ENCODE results near the gene CADM1.

CADM1 gene

GRCh38 chr11:115357066-115357465, 147.1 kb downstream of the CADM1 start:
- peak; percentile 98 for TF ChIP-seq SIN3A (IDR thresholded peaks at IDR 0.05; ENCODE audit: borderline replicate concordance, insufficient read depth, low read length)
- 0 out of 4 replicates have a peak, but pooled peaks of 1 of the 2 experiments have one; percentile 19 for TF ChIP-seq REST (IDR thresholded peaks at IDR 0.05; ENCODE audit: insufficient read depth in 1 of 2, low read depth in 2 of 2, low read length in 2 of 2)
- no peak for TF ChIP-seq TAF1 (IDR thresholded peaks at IDR 0.05; ENCODE audit: borderline replicate concordance, insufficient read depth, low read length)
- no peak for TF ChIP-seq POLR2AphosphoS5 (IDR thresholded peaks at IDR 0.05; ENCODE audit: low read depth, low read length)
- no peak for TF ChIP-seq FOXP2 (optimal IDR thresholded peaks at IDR 0.05; ENCODE audit: borderline replicate concordance, extremely low read depth, extremely low read length, insufficient read depth)

DNA sequence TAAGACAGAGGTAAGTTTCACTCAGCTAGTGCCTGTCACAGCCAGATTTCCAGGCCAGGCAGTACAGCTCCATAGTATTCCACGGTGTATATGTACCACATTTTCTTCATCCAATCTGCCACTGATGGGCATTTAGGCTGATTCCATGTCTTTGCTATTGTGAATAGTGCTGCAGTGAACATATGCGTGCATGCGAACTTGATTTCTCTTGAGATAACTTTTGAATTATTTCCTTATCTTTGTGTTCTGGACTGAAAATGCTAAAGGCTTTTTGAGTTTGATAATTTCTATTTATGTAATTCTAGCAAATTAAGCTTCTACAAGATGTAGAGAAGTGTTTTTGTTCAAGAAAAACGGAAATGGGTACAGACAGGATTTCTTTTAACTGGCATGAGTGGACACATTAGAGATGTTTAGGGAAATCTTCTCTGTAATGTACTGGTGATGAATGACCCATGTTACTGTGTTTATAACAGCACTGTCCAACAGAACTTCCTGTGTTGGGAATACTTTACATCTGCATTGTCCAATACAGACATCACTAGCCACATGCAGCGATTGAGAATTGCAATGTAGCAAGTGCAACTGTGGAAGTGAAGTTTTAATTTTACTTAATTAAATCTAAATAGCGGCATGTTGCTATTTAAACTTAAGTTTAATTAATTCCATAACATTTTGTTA, 151.3 kb downstream of the CADM1 start:
- TF ChIP-seq REST (IDR thresholded peaks at IDR 0.05; ENCODE audit: insufficient read depth in 1 of 2, low read depth in 2 of 2, low read length in 2 of 2) (peak in 1 of 2 experiments; percentile 48; a peak in 1 of 4 replicates), TAF1 (IDR thresholded peaks at IDR 0.05; ENCODE audit: borderline replicate concordance, insufficient read depth, low read length) (no peak), SIN3A (IDR thresholded peaks at IDR 0.05; ENCODE audit: borderline replicate concordance, insufficient read depth, low read length) (no peak)

DNA sequence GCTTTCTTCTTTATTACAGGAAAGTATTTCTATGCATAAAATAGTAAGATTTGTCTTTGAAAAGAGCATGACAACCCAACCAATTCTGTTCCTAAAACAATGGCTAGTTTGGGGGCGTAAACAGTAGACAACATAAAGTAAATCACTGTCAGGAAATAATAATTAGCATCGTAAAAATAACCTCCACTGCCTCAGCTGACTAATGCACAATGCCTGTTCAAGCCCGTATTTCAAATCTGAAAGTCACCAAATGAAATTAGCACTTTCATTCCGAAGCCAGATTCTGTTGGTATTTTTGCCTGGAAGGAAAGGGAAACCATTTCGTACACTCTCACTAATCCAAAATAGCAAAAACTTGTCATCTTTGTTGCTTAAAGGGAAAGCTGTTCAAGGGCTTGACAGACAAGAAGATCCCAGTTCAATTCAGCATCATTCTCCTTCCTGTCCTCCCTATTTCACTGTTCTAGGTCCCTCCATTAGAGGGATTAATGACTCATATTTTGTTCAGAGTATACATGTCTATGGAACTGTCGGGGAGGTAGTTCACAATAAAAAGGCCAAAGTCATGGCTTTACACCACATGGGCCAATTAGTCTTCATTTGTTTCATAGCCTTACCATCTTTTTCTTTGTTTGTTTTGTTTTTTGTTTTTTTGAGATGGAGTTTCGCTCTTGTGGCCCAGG, 154.7 kb downstream of the CADM1 start:
- TF ChIP-seq POLR2AphosphoS5 (IDR thresholded peaks at IDR 0.05; ENCODE audit: low read depth, low read length) = no peak
- TF ChIP-seq FOXP2 (optimal IDR thresholded peaks at IDR 0.05; ENCODE audit: borderline replicate concordance, extremely low read depth, extremely low read length, insufficient read depth) = no peak

DNA sequence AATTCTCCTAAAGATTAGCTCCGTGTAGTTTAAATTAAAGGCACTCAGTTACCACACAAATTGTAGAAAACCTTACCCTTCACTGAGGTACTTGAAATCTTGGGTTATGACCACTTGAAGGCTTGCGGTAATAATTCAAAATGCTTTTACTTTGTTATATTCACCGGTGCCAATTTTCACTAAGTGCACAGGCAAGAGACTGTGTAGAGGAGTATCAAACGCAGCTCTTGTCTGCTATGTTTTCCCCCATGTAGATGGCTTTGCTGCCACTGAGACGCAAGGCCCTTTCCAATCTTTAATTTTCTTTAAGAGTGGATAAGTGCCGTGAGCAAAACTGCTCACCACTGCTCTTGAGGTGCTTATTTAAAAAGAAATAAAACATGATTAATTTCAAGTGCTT, 155.8 kb downstream of the CADM1 start:
- TF ChIP-seq REST (IDR thresholded peaks at IDR 0.05; ENCODE audit: insufficient read depth in 1 of 2, low read depth in 2 of 2, low read length in 2 of 2) = no peak
- TF ChIP-seq SIN3A (IDR thresholded peaks at IDR 0.05; ENCODE audit: borderline replicate concordance, insufficient read depth, low read length) = no peak
- no peak for TF ChIP-seq TAF1 (IDR thresholded peaks at IDR 0.05; ENCODE audit: borderline replicate concordance, insufficient read depth, low read length)
- TF ChIP-seq FOXP2 (optimal IDR thresholded peaks at IDR 0.05; ENCODE audit: borderline replicate concordance, extremely low read depth, extremely low read length, insufficient read depth) = no peak
- no peak for TF ChIP-seq POLR2AphosphoS5 (IDR thresholded peaks at IDR 0.05; ENCODE audit: low read depth, low read length)

DNA sequence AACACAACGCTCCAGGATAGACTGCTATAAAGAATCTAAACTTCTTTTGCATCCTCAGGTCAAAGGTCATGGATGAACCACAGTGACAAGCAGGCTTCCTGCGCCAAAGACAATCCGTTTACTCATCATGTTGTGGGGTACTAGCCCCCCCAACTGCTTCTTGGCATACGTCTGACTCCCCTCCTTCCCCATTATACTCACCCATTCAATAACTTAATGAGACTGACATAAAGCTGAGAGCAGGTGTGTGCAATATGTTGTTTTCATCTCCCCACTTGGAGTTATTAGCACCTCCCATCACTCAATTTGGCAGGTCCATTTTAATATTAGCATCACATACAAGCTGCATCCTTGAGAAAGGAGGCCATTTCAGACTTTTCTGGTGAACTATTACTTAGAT, 157.1 kb downstream of the CADM1 start:
- no peak for TF ChIP-seq REST (IDR thresholded peaks at IDR 0.05; ENCODE audit: insufficient read depth in 1 of 2, low read depth in 2 of 2, low read length in 2 of 2)
- no peak for TF ChIP-seq SIN3A (IDR thresholded peaks at IDR 0.05; ENCODE audit: borderline replicate concordance, insufficient read depth, low read length)
- TF ChIP-seq FOXP2 (optimal IDR thresholded peaks at IDR 0.05; ENCODE audit: borderline replicate concordance, extremely low read depth, extremely low read length, insufficient read depth) = no peak

Data from PFSK-1 (cell line).